ENCODE measurements around the gene SPO11.
"Not testable (repeated sequence)": the region's sequence is repeated elsewhere in the genome, so short reads cannot be mapped to it uniquely, and the experiment has no call there.

Gene SPO11

GRCh38 chr20:57332105-57333089, 2.8 kb downstream of the SPO11 start:
- H3K4me3 ChIP-seq (replicated peaks; ENCODE audit: low read depth, low read length): no peak overlapping the region
- DNase-seq (ENCODE audit: low read depth): no peak
- no peak for TF ChIP-seq CTCF (IDR thresholded peaks at IDR 0.05; ENCODE audit: low read length, missing control alignments)

- H3K4me3 ChIP-seq (replicated peaks; ENCODE audit: low read depth, low read length): no peak overlapping the region
- no peak for DNase-seq (ENCODE audit: low read depth)
- TF ChIP-seq CTCF (IDR thresholded peaks at IDR 0.05; ENCODE audit: low read length, missing control alignments): no peak
These were observed 5.8 kb downstream of the SPO11 start for GRCh38 chr20:57335392-57335791.

GRCh38 chr20:57341663-57342062, 12.1 kb downstream of the SPO11 start:
- H3K4me3 ChIP-seq (replicated peaks; ENCODE audit: low read depth, low read length): no peak overlapping the region
- DNase-seq (ENCODE audit: low read depth): no peak
- TF ChIP-seq CTCF (IDR thresholded peaks at IDR 0.05; ENCODE audit: low read length, missing control alignments): no peak

- H3K4me3 ChIP-seq (replicated peaks; ENCODE audit: low read depth, low read length): no peak overlapping the region
- peak; percentile 19 for DNase-seq (ENCODE audit: low read depth)
- TF ChIP-seq CTCF (IDR thresholded peaks at IDR 0.05; ENCODE audit: low read length, missing control alignments): no peak
These were observed 13.2 kb downstream of the SPO11 start for GRCh38 chr20:57342829-57343228.

GRCh38 chr20:57346477-57346876, 16.9 kb downstream of the SPO11 start:
- DNase-seq (ENCODE audit: low read depth): peak; percentile 86
- TF ChIP-seq CTCF (IDR thresholded peaks at IDR 0.05; ENCODE audit: low read length, missing control alignments): peak; percentile 84
- H3K4me3 ChIP-seq (replicated peaks; ENCODE audit: low read depth, low read length): no peak overlapping the region

GRCh38 chr20:57347393-57347792, 17.8 kb downstream of the SPO11 start:
- DNase-seq (ENCODE audit: low read depth): no peak
- no peak overlapping the region for H3K4me3 ChIP-seq (replicated peaks; ENCODE audit: low read depth, low read length)
- no peak for TF ChIP-seq CTCF (IDR thresholded peaks at IDR 0.05; ENCODE audit: low read length, missing control alignments)

GRCh38 chr20:57348200-57348921, 18.8 kb downstream of the SPO11 start:
- H3K4me3 ChIP-seq (replicated peaks; ENCODE audit: low read depth, low read length); DNase-seq (ENCODE audit: low read depth): not testable (repeated sequence)

GRCh38 chr20:57348922-57349574, 19.4 kb downstream of the SPO11 start:
- DNase-seq (ENCODE audit: low read depth): not testable (repeated sequence)

More at GRCh38 chr20:57348922-57349574, 19.4 kb downstream of the SPO11 start:
- H3K4me3 ChIP-seq (replicated peaks; ENCODE audit: low read depth, low read length): not testable (repeated sequence)
